Renal cortex interstitium (tissue), 11 donors: Measurements from ENCODE around the gene ATOH8. TPM values are rescaled to one million over a fixed set of nuclear protein-coding genes. Genes with fewer than 3 reads are reported as not detected.
"Not testable (repeated sequence)": the region's sequence is repeated elsewhere in the genome, so short reads cannot be mapped to it uniquely, and the experiment has no call there.

Experiments
- DNase-seq, 11 donors: peaks; one replicate each; pipeline ENCODE4 v3.0.0-alpha.2; 2013; ENCODE audit warnings: low read depth in 9 of 11, low spot score in 4 of 11; ENCODE audit errors: extremely low read depth in 1 of 11
- polyA plus RNA-seq, 3 donors: library from polyadenylated mRNA; unstranded; fragments of 120-200 nt; gene quantifications; one replicate each; pipeline ENCODE4 v1.2.1, GENCODE V29; 2013; ENCODE audit not compliant: insufficient read length in 3 of 3

The ATOH8 gene
- polyA plus RNA-seq, 3 donors: 10.3 to 16.0 (median 14.8) TPM

DNA sequence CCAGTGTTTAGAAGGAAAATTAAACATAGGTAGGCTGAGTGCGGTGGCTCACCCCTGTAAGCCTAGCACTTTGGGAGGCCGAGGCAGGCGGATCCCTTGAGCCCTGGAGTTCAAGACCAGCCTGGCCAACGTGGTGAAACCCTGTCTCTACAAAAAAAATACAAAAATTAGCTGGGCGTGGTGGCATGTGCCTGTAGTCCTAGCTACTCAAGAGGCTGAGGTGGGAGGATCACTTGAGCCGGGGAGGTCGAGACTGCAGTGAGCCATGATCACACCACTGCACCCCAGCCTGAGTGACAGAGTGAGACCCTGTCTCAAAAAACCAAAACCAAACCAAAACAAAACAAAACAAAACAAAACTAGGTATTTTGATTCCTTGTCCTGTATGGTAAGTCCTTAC, 39.4 kb upstream of the ATOH8 start:
- not testable (repeated sequence) for DNase-seq

DNA sequence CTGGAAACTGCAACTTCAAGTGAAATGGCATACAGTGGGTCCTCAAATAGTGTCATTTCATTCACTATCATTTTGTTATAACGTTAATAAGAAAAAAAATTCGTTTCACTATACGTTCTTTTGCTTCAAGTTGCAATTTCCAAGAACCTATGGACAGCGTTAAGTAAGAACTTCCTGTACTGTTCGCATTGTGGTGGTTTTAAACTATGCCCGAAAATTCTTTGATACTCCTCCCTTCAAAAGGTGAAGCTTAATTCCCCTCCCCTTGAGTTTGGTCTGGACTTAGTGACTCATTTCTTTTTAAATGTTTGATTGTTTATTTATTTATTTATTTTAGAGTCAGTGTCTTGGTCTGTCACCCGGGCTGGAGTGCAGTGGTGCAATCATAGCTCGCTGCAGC, 39.0 kb upstream of the ATOH8 start:
- DNase-seq: no peak

DNA sequence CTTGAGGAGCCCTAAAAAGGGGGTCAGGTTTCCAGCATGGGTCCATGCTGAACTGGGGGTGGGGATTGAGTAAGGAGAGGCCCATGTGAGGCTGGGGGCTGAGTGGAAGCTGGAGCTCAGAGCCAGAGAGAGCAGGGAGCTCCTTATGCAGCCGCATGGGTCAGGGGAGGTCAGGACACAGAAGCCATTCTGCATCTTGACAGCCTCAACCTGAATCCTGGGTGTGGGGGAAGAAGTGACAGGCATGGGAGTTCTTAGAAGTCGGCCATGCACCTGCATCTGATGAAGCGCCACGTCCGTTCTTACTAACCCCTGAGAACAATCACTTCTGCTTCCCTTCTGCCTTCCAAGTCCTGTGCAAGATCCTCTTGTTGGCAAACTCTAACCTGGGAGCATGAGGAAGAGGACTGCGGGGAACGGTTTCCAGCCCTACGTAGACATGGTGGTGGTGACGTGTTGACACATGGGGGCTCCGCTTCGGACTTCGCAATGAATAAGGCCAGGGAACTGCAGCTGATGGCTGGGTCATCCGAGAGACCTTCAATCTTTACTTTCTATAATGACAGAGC, 37.4 kb upstream of the ATOH8 start:
- DNase-seq: no peak

DNA sequence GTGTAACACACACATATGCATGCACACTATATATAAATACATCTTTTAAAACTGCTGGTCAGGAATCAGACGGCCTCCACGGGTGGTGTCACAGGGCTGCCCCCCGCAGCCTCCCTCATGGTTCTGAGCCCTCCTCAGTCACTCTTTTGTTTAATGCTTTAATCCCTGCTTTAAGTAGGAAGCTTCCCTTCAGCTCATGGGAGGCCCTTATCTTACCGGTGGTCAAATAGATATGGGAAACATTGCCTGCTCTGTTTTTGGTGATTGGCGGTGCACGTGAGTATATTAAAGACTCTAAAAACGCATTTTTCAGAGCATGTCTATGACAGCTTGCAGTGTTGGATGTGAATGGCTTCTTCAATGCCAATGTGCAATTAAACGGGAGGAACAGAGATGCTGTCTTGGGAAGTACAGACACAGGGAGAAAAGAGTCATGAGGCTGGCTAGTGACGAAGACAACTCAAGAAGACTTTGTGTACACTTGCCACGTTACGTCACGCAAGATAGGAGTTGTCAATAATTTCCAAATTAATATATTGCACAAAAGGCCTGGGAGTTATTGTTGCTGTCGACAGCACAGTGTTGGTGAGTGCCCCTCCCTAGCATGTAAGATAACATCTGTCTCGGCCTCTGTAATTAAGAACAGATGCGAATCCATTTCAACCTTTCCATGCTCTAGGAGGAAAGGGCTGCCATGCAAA, 36.3 kb upstream of the ATOH8 start:
- DNase-seq: no peak

DNA sequence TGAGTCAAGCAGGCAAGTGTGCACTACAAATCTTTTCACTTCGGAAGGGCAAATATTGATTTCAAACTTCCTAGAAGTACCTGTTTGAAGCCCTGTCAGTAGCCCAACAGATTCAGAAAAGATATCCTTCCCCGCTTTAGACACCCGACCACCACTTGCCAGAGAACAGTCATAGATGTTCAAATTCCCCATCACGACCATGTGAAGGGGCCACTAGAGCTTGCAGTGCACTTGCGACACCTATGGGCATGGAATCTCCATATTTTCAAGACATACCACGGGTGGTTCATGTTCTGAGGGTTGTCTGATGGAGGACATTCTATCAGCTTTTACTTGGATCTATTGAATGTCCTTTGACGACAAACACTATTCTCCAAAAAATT, 35.8 kb upstream of the ATOH8 start:
- no peak for DNase-seq

DNA sequence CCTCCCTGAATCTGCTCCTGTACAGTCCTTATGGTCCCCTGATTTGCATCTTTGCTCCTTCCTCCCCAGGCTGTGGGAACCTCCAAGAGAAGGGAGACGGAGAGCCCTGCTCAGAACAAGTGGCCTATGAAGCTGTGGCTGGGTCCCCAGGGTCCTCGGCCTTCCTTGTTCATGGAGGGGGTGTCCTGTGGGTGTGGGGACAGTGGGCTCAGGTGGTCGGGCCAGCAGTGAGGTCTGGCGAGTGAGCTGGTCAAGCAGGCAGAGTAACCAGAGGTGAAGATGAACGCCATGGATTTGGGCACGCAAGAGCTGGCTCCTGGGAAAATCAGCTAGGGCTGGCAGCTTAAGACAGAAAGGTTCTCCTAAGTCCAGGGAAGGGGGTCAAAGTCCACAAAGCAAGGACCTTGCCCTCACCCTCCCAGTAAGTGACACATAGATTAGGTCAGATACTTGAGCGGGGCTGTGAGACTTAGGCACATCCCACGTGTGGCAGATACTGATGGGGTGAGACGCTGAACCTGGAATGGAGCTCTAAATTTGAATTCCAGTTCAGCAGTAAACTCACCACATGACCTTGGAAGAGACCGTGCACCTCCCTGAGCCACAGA, 34.8 kb upstream of the ATOH8 start:
- no peak for DNase-seq

DNA sequence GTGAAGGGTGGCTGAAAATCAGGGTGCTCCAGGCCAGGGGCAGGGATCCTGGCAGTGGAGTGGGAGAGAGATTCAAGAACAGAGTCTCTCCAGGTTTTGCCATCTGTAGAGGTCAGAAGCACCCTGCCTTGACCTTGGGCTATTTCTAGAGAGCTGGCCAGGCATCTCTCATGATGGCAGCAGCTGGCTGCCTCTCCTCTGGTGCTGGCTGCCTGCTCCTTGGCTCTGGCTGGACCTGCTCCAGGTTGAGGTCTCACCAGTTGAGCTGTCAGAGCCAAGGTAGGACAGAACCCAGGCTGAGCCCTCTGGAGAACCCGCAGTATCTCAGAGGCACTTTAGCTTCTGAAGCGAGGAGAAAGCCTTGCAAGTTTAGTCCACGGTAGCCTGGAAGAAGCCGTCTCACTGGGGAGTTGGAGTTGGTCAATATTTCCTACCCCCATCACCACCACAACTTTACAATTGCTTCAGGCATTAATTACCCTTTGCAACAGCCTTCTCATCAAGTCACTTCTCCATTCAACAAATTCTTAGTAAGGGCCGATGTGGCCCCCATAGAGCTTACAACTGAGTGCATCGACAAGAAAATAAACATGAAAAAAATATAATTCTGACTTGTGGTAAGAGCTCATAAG, 34.1 kb upstream of the ATOH8 start:
- DNase-seq: no peak

DNA sequence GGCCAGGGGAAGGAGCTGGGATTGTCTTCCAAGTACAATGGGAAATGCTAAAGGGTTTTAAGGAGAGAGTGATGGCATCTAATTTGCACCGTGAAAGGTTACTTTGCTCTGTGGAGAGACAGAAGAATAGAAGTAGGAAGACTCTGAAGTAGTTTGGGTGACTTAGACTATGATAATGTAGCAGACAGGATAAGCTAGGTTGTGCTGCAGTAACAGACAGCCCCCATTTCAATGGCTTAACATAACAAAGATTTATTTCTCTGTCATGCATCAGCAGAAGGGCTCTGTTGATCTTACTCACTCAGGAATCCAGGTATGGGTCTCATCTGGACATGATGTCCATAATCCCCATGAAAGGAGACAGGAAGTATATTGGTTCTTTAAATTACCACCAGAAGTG, 33.3 kb upstream of the ATOH8 start:
- DNase-seq: no peak

DNA sequence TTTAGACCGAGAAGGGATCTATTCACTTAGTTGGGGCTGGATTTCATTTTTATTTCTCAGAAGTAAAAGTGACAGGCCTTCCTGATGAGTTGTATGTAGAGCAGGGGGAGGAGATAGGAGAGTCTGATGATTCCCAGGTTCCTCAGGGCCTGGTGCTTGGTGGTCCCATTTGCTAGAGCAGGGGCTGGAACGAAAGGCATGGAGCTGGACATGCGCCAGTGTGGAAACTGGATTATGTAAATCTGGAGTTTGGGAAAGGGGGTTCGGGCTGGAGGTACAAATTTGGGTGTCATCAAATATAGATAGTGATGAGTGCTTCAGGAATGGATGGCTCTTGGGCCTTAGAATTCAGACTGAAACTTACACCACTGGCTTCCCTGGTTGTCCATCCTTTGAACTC, 32.1 kb upstream of the ATOH8 start:
- DNase-seq: no peak

DNA sequence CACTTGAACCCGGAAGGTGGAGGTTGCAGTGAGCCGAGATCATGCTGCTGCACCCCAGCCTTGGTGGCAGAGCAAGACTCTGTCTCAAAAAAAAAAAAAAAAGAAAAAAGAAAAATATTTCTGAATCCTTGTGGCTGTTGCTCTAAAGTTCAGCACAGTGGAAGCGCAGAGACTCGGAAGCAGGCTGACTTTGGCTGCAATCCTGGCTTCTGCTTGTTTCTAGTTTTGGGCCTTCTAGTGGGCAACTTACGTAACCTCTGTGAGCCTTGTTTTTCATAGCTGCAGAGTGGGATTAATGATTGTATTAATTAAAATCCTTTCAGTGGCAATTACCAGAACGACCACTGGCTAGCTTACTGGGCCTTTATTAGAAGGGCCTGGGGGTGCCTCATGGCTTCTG, 31.3 kb upstream of the ATOH8 start:
- no peak for DNase-seq

DNA sequence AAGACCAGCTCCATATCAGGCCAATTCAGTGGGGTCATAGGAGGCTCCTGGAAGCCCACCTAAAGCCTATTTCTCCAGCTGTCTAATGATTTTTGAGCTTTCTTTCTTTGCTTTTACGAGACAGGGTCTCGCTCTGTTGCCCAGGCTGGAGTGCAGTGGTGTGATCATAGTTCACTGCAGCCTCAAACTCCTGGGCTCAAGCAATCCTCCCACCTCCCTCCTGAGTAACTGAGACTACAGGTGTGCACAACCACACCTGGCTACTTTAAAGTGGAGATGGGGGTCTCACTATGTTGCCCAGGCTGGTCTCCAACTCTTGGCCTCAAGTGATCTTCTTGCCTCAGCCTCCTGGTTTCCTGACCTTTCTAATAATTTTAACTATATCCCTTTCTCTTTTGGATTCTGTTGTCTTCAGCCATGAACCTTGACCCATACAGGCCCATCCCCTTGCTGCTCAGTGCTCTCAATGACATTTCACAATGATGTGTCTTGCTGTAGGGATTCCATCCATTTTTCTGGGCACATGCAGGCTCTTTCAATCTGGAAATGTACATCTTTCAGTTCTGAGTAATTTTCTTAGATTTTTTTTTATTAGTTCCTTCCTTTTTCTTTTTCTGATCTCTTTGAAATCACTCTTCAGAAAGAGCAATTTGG, 30.0 kb upstream of the ATOH8 start:
- DNase-seq: no peak

DNA sequence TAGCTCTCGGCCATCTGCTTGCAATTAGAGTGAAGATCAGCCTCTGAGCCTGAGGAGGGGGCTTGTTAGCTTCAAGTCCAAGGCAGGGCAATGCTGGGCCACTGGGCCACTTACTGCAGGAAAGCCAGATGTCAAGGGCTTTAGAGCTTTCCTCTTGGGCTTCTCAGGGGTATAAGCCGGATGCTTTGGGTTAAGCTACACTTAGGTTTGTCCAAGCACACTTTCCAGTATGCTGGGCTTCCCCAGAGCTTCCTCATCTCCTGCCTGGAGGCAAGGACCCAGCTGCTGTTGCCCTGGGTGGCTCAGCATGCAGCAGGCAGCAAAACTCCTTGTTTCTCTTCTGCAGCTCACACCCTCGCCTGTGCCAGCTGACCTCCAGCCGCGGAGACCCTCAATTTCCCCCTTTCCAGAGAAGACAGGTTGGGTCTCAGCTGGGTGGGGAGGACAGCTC, 29.0 kb upstream of the ATOH8 start:
- DNase-seq: no peak

DNA sequence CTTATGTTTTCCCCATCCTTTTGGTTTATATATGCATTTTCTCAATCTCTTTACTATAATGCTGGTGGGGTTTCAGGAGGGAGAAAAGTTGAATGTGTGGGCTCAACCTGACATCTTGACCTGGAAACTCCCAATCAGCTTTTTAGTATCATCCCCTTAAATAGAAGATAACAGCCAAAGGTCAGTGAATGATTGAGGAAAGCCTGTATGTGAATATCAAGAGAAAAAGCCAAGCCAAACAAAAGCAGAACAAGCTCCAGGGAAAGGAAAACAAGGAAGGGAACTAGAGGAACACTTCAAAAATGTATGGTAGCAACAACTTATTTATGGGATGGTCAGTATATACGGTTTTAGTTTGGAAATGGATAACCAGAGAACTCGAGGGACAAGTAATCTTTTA, 28.3 kb upstream of the ATOH8 start:
- no peak for DNase-seq

DNA sequence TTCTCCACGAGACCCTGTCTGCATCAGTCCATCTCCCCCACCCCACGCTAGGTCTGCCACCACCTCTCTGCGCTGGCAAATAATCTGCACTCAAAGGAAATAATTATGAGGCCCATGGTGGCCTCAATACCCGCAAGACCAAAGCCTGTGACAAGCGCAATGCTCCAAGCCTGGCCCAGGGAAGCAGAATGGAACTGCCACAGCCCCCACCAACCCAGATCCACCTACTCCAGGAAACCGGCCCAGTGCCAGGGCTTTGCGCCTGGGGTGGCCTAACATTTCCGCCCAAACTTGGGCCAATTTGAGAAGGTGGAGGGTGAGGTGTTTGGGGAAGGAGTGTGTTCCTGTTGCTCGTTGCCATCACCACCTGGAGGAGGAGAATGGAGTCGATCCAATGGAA, 26.0 kb upstream of the ATOH8 start:
- DNase-seq: no peak

DNA sequence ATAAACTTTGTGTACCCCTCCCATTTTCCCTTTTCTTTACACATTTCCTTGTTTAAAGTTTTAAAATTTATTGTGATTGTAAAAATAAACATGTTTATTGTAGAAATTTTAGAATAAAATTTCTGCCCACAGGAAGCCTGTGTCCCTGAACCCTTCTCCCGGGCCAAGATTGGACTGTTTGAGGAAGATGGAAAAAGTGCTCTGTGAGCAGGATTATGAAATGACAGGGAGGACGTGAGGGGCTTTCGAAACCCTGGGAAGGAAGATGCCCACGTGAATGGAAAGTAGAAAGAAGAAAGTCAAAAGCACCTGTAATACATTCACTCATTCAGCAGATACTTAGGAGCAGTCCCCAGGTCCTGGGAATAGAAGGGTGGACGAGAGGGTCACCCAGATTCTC, 25.4 kb upstream of the ATOH8 start:
- DNase-seq: no peak

DNA sequence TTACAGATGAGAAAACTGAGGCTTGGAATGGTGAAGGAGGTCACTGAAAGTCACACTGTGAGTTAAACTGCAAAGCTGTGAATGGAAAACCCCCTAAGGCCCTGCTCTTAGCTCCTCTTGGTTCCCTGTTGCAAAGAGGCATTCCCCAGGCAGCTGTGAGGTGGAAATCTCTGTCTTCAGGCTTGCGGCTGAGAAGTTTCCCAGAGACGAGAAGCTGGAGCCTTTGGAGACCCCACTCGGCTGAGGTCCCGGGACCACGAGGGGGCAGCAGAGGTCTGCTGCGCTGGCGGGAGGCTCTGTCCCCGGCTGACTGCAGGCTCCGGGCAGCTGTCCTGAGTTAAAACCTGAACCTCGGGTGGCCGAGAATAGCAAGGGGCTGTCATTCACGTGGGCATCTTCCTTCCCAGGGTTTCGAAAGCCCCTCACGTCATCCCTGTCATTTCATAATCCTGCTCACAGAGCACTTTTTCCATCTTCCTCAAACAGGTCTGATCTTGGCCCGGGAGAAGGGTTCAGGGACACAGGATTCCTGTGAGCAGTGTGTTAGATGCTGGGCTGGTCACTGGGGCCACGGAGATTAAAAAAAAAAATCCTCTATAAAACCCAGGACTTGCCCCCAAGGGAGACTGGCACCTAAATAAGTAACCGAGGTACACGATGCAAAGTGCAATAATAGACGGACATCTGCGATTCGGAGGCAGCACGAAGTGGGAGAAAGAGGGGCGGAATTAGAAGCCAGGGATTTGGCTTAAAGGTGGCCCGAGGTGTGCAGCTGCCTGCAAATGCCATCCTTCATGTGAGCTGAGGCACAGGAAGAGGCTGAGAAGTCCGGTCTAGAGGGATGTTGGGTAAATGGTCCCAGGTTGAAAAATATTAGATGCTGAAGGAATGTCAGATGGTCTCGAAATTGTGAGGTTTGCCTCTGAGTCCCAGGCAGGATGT, 24.6 kb upstream of the ATOH8 start:
- DNase-seq: peak in 8 of 11 donors; percentile 67 to 82 (median 78)

DNA sequence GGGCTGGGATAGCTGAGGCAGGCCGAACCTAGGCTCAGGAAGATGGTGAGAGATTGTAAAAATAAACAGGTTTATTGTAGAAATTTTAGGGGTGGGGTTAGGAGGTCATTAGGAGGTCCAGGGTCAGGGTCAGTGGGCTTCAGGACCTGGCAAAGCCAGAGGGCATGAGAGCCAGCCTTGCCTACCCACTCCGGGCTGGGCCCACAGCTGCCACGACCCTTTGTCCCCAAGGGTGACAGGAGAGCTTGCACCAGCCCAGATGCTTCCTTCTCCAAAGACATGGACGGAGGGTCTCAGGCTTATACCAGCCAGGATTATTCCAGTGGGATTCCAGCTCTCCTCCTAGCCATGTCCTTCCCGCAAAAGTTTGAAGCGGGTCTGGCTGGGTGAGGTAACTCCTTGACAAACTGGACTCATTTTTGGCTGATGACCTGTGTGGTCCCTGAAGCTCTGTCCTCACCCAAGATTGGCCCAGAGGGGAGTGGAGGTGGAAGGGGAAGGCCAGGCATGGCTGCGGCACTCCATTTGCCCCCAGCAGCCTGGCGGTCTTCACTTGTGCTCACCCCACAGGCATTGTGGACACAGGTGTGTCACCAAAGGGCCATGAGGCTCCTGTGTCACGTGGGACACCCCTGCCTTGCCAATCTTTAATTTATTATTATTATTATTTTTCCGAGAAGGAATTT, 23.8 kb upstream of the ATOH8 start:
- no peak for DNase-seq

DNA sequence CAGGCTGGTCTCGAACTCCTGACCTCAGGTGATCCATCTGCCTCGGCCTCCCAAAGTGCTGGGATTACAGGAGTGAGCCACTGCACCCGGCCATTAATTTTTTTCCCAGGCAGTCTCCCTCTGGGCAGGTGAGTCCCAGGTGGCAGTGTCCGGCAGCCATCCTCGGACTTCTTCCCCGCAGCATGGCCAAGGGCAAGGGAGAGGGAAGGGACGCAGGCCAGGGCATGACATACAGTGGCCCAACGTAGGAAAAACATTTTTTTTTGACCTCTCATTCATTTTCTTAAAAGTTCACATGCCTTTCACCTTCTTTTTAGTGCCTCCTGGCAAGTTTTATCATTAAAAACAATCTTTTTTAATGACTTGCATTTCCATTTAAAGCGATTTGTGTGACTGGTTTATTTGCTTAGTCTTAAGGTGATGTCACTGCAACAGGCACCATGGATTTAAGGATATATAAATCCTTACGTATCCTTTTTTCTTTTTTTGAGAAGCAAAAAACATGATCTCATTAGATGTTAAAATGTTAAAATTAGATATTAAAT, 23.0 kb upstream of the ATOH8 start:
- DNase-seq: no peak
